Coronary artery (tissue), 2 donors: ENCODE data around the gene CASQ1.
A peak's percentile ranks its signal among the peaks of the same experiment; 100 is the strongest.

Source experiments
- DNase-seq: peaks from one replicate; pipeline ENCODE4 v3.0.0-alpha.2; 2017; ENCODE audit warnings: low spot score
- H3K27ac ChIP-seq, 2 donors: fragments of 200-600 bp; sonication (generic); one replicate each; pipeline ENCODE4 v1.5.1; 2016 to 2019
- H3K4me3 ChIP-seq: fragments of 200-600 bp; sonication (generic); 2 replicates; pipeline ENCODE4 v1.5.1; 2016; ENCODE audit warnings: mild to moderate bottlenecking, moderate library complexity
- CTCF ChIP-seq: fragments of 200-600 bp; sonication (generic); IDR thresholded peaks from one replicate; pipeline ENCODE4 v1.5.1; 2019; ENCODE audit warnings: antibody characterized with exemption

CASQ1 gene

GRCh38 chr1:160191756-160192155 lies 1.4 kb downstream of the CASQ1 start:
- H3K4me3 ChIP-seq: no peak overlapping the region
- no peak overlapping the region for H3K27ac ChIP-seq
- TF ChIP-seq CTCF: no peak
- DNase-seq: no peak

- no peak overlapping the region for H3K4me3 ChIP-seq
- no peak for TF ChIP-seq CTCF
- no peak overlapping the region for H3K27ac ChIP-seq
- DNase-seq: no peak
Observed at GRCh38 chr1:160192234-160192633, 1.9 kb downstream of the CASQ1 start.

GRCh38 chr1:160193091-160193819 lies 2.9 kb downstream of the CASQ1 start:
- H3K4me3 ChIP-seq: no peak overlapping the region
- peak; percentile 97 for TF ChIP-seq CTCF
- H3K27ac ChIP-seq: no peak overlapping the region
- peak; percentile 87 for DNase-seq

GRCh38 chr1:160193832-160194736 lies 3.7 kb downstream of the CASQ1 start:
- H3K4me3 ChIP-seq: no peak overlapping the region
- no peak for DNase-seq

GRCh38 chr1:160194737-160195059 lies 4.3 kb downstream of the CASQ1 start:
- no peak for TF ChIP-seq CTCF
- no peak overlapping the region for H3K4me3 ChIP-seq
- no peak overlapping the region for H3K27ac ChIP-seq
- DNase-seq: no peak

More at GRCh38 chr1:160193832-160194736, 3.7 kb downstream of the CASQ1 start:
- no peak for TF ChIP-seq CTCF
- no peak overlapping the region for H3K27ac ChIP-seq

- no peak for TF ChIP-seq CTCF
- Histone ChIP-seq H3K4me3 (no peak overlapping the region), H3K27ac (no peak overlapping the region)
- no peak for DNase-seq
Observed at GRCh38 chr1:160196143-160196542, 5.8 kb downstream of the CASQ1 start.
